GM19467 (cell line): ENCODE measurements around the gene POLG.

Experiments
- ATAC-seq: cut with Tn5 transposase; IDR thresholded peaks from one replicate; pipeline ENCODE4 v1.9.1; 2021; ENCODE audit warnings: mild to moderate bottlenecking, moderate library complexity; ENCODE audit not compliant: unreplicated experiment

The POLG gene

DNA sequence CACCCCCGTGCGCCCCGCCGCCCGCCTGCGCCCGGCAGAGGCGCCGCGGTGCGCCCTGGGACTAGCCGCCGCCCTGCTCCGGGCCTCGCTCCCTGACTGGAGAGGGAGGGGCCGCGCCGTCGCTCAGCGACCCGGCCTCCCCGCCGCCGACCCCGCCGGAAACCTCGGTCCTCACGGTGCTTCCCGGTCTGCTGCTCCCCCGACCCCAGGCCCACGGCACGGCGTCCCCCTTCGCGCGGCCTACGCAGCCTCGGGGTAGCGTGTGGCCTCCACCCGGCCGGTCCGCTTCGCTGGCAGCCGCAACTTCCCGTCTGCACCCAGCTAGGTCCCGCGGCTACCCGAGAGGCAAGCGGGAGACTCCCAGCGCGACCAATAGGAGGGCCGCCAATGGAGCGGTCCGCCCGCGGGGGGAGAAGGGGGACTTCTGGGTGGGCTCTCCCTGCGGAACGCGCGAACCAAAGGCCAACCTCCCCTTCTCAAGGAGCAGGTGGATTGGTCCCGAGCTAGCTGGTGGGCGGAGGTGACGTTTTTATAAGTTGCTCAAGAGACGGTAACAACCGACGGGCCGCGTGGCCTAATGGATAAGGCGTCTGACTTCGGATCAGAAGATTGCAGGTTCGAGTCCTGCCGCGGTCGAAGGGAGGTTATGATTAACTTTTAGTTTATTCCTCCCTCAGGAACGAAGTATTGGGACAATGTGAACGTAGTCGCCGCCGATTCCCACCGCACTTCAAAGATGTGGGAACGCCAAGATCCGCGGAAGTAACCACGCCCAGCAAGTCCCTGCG lies at the start of gene POLG:
POLG (minus strand) TSS at position 315 of the 788 bp plus-strand sequence. CDS start 1,070 bp downstream, outside the sequence.
- peak; percentile 78 for ATAC-seq

DNA sequence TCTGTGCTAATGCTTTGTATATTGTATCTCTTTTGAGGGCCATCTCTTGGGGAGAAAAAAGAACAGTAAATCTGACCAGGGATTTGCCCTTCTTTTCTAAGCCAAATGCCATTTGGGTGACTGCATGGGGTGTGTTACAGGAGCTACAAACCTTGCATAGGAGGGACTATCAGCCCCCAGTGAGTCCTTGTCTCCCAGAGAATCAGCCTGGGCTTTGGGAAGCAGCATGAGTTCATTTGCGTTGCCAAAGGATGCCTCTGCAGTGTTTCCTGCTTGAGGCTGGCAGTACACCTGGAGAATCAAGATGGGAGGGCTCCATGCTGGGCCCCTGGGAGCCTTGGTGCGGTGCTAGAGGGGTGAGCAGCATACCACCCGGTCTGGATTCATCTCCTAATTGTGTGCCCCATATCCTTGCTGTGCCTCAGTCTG lies 49.6 kb upstream of the POLG start:
- no peak for ATAC-seq

DNA sequence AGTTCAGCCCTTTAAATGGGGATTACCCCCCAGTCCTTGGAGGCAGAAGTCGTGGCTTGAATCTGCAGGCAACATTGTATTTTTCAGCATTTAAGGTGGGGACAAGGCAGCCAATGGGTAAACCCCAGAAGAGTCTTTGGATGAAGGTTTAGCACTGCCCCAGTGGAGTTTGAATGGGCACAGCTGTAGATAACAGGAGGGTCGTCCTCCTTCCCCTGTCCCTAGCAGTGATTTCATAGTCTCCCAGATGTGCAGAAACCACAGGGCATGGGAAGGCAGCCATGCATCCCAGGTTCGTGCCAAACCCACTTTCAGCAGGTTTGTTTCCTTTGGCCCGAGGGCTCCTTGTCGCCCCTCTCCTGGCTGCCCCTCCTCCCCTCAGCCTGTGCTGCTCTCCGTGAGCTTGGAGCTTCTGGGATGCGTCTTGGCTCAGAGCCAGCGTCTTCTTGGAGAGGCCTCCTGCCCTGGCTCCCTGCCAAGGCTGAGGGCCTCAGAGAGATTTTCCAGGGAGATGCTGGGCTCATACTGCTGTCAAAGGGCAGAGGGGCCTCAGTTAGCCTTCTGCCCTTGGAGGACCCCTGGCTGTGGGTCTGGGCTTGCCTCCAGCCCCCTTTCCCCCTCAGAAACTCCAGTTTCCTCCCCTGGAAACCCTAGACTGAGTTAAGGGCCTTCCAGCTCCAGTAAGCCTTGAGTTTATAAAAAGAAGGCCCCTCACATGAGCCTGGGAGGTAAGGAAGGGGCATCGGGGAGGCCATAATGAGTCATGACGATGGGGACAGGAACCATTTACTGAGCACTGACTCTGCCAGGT lies 48.9 kb upstream of the POLG start:
- ATAC-seq, result no peak

DNA sequence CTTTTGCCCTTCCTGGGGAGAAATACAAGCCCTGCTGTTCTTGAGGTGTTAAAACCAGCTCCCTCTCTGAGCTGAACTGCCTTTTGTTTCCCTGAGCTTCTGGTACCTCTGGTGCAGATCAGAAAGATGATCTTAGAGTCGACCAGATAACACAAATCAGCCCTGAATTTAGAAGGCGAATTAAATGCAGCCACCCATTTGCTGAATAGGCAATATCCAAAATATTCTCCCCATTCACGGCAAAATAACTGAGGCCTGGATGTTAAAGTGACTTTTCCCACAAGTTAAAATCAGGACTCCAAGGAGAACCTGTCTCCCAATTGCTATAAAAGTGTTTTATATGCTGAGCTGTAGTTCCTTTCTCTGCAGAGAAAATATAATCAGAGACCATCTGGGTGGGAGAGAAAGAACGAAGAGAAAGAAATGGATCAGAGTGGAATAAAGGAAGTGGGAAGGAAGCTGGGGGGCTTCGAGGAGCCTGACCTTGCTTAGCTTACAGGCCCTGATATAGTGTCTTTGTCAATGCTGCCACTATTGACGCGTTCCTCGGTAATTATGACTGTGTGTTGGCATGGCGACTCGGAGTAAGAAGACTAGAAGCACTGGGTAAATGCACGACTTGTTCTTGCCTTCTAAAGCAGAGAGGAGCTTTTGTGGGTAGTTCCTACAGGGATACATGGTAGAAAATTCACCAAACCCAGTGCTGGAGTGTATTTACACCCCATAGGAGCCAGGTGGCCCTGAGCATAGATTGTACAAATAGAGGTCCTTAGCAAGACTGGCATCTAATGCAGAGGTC lies 47.5 kb upstream of the POLG start:
- no peak for ATAC-seq

DNA sequence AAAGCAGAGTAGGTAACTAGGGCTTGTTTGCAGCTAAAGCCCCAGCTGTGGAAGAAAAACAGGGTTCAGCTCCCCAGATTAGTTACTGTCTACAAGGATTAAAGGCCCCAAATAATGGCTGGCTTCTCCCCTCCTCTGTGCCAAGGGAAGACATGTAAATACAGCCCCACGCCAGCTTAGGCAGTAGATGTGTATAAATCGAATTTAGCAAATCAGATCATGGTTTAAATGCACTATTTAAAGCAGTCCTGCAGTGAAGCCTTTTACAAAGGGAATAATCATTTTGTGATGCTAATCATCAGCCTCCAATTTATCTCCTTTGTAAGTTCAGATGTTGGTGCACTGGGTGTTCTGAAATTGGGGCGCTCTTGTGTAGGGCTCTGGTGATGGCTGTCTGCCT lies 46.7 kb upstream of the POLG start:
- no peak for ATAC-seq

DNA sequence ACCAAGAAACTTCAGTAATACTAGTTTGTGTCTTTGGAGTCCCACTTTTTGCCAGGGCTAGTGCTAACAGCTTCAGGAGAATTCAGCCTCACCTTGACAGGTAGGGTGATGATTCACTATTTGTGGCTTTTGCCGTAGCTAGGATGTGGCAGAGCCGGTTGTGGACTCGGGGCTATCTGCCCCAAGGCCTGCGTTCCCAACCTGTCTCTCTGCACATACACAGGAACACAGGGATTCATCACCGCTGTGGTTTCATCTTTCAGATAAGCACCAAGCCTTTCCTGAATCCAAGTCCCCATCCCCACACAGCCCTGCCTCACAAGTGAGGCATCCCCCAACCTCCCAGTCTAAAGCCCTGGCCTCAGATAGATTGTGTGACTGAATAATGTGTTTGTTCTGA lies 45.2 kb upstream of the POLG start:
- no peak for ATAC-seq

DNA sequence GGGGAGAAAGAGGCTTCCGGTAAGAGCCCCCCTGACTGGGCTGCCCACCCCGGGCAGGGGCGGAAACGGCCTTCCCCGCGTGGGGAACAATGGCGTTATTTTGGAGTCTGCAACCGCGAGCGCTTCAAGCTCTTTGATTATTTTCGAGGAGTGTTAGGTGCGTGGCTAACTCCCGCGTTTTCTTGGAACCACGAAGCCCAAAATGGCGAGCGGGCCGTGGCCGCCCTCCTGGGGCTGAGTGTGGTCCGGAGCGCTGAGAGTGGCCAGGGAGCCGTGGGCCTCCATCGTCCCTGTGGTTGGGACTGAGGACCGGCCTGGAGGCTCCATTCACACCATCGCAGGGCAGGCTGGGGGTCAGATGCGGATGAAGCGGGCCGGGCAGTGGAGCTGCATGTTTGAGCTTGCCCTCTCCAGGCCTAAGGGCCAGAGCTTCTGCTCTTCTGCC lies 44.6 kb upstream of the POLG start:
- no peak for ATAC-seq

DNA sequence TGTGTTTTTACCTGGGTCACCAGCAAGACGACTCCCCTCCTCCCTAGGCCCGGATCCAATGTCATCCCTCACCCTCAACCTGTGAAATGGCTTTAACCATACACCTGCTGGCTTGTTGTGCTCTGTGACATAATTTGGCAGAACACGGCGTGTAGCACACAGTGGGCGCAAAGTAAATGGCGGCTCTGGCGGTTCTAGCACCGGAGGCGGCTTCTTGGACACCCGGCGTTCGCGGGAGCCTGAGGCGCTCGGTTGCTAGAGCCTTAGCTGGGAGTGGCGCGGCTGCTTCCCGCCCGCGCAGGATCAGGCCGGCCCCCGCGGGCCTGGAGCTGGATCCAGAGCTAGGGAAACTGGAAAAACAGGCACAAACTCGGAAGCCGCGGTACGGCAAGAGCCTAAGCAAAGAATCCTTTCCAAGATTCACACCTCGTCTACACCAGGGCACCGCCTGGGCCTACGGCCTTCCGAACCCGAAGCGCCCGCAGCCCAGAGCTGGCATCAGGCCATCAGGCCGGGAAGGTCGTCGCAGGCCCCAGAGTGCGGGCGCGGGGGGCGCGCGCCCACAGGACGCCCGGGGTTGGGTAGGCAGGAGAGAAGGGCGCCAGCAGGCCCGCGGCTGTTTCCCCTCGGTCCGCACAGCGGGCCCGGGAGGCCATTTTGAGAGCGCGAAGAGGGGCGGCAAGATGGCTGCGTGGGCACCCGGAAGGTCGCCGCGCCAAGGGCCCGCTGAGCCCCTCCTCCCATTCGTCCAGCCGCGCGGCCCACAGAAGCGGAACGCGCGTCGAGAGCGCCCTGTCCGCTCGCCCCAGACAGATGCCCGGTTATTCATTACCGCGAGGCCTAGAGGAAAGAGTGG lies 43.9 kb upstream of the POLG start:
- ATAC-seq, result no peak

DNA sequence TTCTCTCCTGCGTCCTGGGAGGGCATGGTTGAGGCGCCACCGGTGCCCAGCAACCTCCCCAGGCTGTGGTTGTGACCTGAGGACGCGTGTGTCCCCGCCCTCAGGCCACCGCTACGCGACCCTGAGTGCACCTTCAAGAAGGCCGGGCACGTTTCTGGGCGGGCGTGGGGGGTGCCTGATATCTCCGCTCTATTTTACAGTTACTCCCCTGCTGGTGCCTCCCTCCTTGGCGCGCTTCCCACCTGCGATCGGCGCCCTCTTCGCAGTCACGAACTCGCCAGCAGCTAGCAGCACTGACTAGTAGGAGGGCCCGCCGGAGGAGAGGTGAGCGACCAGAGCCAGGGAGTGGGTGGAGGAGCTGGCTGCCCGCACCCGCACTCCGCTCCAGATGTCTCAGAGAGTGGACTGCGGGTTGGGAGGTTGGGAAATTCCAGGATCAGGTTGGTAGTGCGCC lies 43.2 kb upstream of the POLG start:
- no peak for ATAC-seq

DNA sequence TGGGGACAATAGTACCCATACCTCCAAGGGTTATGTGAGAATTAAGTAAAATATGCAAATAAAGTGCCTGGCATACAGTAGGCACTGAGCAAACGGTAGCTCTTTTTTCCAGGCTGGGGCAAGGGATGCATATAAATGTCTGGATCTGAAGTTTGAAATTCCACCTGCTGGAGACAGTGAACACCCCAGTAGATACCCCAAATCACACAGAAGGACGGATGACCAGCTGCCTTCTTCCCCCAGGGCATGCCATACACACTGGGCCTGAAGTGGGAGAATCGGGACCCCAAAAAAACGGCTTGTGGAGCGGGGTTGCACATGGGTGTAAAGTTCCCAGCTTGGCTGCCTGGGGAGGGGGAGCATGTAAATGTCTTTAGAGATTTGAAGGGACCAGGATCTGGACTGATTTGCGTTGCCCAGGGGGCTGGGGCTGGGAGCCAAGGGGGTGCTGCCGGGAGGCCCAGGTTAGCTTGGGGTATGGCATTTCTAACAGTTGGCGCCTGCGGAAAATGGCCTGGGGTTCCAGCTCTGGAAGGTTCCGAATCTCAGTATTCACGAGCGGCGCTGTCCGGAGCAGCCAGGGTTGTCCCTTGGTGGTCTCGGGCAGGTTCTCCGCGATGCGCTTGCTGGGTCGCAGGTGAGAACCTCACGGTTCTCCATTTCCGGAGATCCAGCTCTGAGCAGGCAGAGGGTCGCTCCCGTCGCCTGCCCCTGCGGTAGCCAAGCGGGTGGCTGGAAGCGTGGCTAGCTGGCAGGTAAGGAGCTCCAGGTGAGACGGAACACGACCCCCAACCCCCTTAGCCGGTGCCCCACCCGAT lies 42.6 kb upstream of the POLG start:
- no peak for ATAC-seq

DNA sequence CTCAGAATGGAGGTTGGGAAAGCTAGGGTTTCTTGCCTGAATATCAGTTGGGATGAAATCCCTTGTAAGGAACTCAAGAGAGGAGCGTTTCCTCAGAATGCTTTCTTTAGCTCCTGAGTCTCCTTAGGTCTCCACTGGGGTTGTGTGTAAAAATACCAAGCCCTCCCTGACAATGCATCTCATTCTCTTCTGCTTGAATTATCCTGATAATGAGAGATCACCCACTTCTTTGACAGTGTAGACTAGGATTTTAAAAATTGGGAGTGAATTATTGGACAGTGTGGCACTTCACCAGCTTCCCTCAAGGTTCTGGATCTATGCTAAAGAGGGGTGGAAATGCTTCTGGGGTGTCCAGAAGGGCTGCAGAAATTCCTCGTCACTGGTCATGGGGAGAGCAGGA lies 41.8 kb upstream of the POLG start:
- ATAC-seq, result no peak

DNA sequence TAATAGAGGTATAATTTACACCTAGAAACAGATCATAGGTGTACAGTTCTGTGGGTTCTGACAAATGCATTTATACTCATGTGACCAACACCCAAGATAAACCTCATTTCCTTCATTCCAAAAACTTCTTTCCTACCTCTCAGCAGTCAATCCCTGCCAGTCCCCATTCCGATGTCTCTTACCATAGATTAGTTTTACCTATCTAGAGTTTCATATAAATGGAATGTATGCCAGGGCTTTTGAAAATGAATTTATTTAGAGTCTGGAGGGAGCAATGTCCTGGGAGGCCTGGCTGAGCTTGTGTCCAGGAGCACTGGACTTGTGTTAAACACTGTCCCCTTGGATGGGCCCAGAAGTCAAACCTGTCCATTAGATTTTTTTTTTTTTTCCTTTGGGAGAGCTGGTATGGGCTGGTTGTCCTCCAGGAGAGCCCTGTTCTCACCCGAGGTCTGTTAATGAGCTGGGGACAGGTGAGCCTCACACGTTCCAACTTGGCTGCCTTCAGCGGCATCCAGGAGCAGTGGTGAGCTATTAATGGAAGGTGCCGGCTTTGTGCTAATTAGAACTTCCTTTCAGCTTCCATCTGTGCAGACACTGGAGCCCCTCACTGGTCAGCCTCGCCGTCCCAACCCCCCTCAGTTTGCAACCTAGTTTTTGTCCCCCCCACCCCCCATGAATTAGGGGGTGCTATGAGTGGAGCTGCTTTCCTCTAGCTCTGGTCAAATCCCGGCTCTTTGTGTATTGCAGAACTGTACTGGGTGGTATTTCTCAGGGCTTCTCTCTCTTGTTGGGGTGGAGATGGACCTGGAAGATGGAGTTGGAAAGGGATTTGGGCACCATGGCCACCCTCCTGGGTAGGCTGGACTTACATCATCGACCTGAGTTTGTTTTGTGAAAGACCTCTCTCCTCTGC lies 40.7 kb upstream of the POLG start:
- no peak for ATAC-seq

DNA sequence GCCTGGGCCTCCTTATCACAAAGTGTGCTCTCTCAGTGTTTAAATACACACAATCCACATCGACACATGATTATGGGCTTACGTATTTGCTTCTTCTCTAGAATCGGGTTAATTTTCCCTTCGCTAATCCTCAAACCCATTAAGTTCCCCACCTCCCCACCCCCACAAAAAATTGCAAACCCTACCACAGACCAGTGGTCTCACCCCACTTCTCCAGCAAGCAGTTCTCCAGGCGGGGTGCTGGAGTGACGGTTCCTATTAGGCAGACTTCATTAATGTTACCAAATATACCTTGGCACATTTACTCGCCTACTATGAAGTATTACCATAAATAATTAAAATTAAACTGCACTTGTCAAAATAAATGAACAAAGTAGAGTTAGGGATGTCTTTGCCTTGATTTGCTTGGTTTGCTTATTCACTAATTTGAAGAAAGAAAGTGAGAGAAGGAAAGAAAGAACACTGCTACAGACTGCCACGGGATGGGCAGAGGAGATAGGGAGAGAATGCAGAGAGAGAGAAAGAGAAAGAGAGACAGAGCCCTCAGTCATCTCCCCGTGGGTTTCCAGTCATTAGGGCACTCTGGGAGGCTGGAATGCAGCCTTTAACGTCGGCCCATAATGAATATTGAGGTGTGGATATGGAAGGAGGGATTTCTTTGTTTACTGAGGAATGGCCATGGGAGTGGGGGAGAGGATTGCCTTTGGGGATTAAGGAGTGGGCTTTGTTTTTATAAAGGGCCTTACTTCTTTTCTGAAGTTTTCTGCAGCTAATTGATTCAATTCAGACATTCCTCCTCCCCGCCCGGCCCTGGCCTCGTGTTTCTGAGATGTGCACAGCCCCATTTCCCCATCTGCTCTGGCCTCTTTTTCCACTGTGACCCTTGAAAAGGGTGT lies 39.7 kb upstream of the POLG start:
- ATAC-seq, result no peak

DNA sequence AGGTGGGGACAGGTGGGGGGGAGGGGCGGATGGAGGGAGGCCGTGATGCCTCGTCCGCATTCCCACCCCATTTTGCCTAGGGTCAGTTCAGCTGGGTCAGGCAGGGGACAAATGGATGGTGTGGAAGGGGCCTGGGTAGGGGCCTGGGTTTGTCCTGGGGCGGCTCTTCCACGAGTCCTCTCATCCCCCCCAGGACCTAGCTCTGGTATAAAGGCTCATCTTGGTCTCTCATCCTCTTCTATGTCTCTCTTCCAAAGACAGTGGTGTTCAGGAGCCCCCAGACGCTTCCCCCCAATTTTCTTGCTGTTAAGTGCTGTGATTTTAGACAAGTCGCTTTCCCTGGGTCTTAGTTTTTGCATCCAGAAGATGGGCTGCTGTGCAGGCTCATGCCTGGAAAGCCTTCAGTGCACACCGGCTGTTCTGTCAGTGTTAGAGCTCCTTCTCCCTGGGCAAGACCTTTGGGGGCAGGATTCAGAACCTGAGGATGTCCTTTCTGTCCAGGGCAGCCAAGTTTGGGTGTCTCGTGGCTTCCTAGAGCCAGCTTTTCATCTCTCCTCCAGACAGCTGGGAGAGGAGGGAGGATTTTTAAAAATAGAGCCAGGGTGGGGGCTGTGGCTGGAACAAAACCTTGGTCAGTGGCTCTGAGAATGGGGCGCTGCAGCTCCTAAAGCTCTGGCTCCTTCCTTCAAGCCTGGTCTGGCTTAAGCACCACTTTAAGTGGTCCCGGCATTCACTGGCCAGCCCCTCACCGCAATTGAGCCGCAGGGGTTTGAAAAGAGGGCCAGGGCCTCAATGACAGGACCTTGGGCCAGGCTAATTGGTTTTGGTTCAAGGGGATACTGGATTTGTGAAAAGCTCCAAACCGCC lies 37.7 kb upstream of the POLG start:
- no peak for ATAC-seq

DNA sequence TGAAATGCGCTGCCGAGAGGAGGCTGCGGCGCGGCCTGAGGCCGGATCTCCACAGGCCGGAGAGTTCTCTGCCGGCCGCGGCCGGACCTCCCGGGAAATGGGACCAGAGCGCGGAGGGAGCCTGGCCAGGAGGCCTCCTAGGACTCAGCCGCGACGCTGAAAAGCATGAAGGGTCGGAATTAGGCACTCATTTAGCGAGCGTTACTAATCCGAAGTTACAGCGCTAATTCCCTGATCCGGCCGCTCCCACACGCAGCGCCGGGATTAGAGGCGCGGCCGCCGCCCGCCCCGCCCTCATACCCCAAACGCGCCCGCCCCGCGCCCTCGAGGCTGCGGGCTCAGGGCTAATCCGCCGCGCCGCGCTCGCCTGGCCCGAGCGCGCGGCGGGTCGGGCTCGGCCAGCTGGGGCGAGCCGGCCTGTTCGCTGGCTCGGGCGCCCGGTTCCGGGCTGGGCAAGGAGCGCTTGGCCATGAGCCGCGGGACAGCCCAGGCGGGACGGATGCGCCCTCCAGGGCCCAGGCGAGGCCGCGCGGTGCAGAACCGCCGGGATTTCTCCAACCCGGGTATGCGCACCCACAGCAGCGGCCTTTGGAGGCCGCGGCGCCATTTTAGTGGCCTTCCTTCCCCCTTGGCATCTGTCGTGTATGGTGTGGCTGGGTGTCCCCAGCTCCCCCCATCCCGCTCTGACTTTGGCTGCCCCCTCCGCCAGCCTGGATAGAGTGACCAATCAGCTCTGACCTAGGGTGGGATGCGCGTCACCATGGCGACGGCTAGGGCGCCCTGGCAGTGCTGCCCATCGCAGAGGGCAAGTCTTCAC lies 36.8 kb upstream of the POLG start:
- ATAC-seq, result no peak

DNA sequence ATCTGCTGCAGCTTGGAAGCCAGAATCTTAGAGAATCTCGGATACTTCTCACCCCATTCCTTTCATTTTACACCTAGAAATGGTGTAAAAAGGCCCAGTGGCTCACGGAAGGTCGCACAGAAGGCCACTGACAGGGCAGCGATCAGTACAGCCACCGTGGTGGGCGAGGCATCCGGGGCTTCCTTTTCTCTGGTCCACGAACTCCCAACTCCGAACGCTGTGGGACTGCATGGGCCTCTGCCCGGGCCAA lies 36.3 kb upstream of the POLG start:
- ATAC-seq, result no peak
